PC-9 (cell line): ENCODE measurements around the gene ESPNL. TPM values are rescaled to one million over a fixed set of nuclear protein-coding genes. Genes with fewer than 3 reads are reported as not detected.

ENCODE experiments used
- BruUV-seq: library from RNA; stranded (reverse); fragments of 400-500 nt; replicated peaks from 2 replicates; lab custom pipeline; 2021; lab: Mats Ljungman, UMichigan
- CTCF ChIA-PET: fragments of 300-600 bp; sonication (Branson Sonifier 250); formaldehyde crosslinking; loops from one replicate; lab custom pipeline; 2022; ENCODE audit warnings: antibody characterized with exemption; lab: Charles Lee
- POLR2A ChIA-PET: fragments of 300-600 bp; sonication (Branson Sonifier 250); formaldehyde crosslinking; loops from one replicate; lab custom pipeline; 2022; ENCODE audit warnings: antibody characterized with exemption; ENCODE audit not compliant: unreplicated experiment; lab: Charles Lee
- DNase-seq, 2 experiments: peaks; one replicate each; pipeline versions ENCODE4 v3.0.0 to v3.0.0-alpha.2; 2015 to 2022; ENCODE audit warnings: mixed read lengths in 1 of 2
- H2AFZ ChIP-seq: fragments of 200-600 bp; sonication (generic); 2 replicates; pipeline ENCODE4 v1.8.1; 2017; ENCODE audit warnings: antibody characterized with exemption
- H3F3A ChIP-seq: fragments of 200-600 bp; sonication (generic); 2 replicates; pipeline ENCODE4 v1.8.1; 2017; ENCODE audit warnings: antibody characterized with exemption, mild to moderate bottlenecking, low read depth; ENCODE audit not compliant: insufficient read depth
- H3K27ac ChIP-seq: fragments of 200-600 bp; sonication (generic); 2 replicates; pipeline ENCODE4 v1.6.1; 2016; ENCODE audit warnings: mixed run types
- H3K27me3 ChIP-seq: fragments of 200-600 bp; sonication (generic); 2 replicates; pipeline ENCODE4 v1.6.1; 2016; ENCODE audit warnings: low read depth, mixed run types; ENCODE audit not compliant: insufficient read depth
- H3K36me3 ChIP-seq: fragments of 200-600 bp; sonication (generic); 2 replicates; pipeline ENCODE4 v1.6.1; 2016; ENCODE audit warnings: low read depth, mixed run types
- H3K4me1 ChIP-seq: fragments of 200-600 bp; sonication (generic); replicated peaks from 2 replicates; pipeline ENCODE4 v1.6.1; 2016; ENCODE audit warnings: mixed run types; ENCODE audit not compliant: insufficient read depth
- H3K4me2 ChIP-seq: fragments of 200-600 bp; sonication (generic); 2 replicates; pipeline ENCODE4 v1.6.1; 2017; ENCODE audit warnings: mixed run types
- H3K4me3 ChIP-seq: fragments of 200-600 bp; sonication (generic); 2 replicates; pipeline ENCODE4 v1.6.1; 2016; ENCODE audit warnings: mixed run types
- H3K79me2 ChIP-seq: fragments of 200-600 bp; sonication (generic); 2 replicates; pipeline ENCODE4 v1.6.1; 2017; ENCODE audit warnings: low read depth, mixed run types
- H3K9me2 ChIP-seq: fragments of 200-600 bp; sonication (generic); 2 replicates; pipeline ENCODE4 v1.8.1; 2017; ENCODE audit warnings: mild to moderate bottlenecking; ENCODE audit not compliant: insufficient read depth
- H3K9me3 ChIP-seq: fragments of 200-600 bp; sonication (generic); 2 replicates; pipeline ENCODE4 v1.8.1; 2016; ENCODE audit warnings: low read depth; ENCODE audit not compliant: insufficient read depth
- H4K20me1 ChIP-seq: fragments of 200-600 bp; sonication (generic); 2 replicates; pipeline ENCODE4 v1.8.1; 2017; ENCODE audit not compliant: insufficient read depth
- EZH2 ChIP-seq: fragments of 200-600 bp; sonication (generic); IDR thresholded peaks from 2 replicates; pipeline ENCODE4 v1.8.0; 2017; ENCODE audit warnings: antibody characterized with exemption, low read depth
- intact Hi-C: fragments of 100-400 bp; cut with micrococcal nuclease; formaldehyde crosslinking; loops from one replicate; pipeline ENCODE4 v1.10.0; 2022; ENCODE audit not compliant: unreplicated experiment
- total RNA-seq: library from RNA; stranded (reverse); gene quantifications from 2 replicates; pipeline ENCODE4 v1.2.3, GENCODE V29; 2021
- TF ChIP-seq, protein P1 (sequence below): fragments of 200-600 bp; sonication (generic); conservative IDR thresholded peaks from 2 replicates; pipeline ENCODE4 v1.6.1; 2017; ENCODE audit warnings: mixed run types, antibody characterized with exemption, mild to moderate bottlenecking, moderate library complexity

The ESPNL gene
- total RNA-seq, 1 experiment from 2014 or later = 1.1 TPM

DNA sequence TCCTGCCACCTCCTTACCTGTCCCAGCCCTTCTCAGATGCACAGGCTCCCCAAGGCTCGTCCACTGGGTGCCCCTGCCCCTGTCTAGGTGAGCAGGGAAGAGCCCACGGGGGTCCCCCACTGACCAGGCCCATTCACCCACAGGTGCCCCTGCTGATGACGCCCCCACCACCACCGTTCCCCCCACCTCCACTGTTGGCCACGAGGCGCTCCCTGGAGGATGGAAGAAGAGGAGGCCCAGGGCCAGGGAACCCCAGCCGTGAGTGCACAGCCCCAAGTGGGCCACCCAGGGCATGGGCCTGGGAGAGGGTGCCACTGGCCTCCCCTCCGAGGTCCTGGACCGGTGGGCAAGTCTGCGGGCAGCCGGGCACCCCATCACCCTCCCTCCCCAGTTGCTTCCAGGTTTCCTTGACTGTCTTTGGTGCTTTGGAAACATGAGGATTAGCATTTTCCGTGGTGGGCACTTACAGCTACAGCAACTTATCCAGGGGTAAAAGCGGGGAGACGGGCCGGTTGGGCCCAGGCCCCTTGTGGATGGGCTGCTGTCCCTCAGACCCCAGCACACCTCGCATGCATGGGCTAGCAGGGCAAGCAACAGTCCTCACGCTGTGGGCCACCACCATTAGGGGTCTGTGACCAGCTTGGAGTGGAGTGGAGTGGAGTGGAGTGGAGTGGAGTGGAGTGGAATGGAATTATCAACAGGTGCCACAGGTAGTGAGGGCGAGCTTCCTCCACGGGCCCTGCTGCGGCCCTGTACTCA is 25.2 kb downstream of the ESPNL start:
- BruUV-seq = no TSS peak
- H3K9me3 ChIP-seq = peaks cover 8% of the 10 kb centered on the region; the same call in 1 of the 2 replicates
- no peaks in the 10 kb centered on the region for H4K20me1 ChIP-seq
- ChIA-PET CTCF (no interaction called here), POLR2A (no interaction called here)
- no peak overlapping the region for H3K4me3 ChIP-seq
- no peak overlapping the region for H2AFZ ChIP-seq
- TF ChIP-seq, protein P1, sequence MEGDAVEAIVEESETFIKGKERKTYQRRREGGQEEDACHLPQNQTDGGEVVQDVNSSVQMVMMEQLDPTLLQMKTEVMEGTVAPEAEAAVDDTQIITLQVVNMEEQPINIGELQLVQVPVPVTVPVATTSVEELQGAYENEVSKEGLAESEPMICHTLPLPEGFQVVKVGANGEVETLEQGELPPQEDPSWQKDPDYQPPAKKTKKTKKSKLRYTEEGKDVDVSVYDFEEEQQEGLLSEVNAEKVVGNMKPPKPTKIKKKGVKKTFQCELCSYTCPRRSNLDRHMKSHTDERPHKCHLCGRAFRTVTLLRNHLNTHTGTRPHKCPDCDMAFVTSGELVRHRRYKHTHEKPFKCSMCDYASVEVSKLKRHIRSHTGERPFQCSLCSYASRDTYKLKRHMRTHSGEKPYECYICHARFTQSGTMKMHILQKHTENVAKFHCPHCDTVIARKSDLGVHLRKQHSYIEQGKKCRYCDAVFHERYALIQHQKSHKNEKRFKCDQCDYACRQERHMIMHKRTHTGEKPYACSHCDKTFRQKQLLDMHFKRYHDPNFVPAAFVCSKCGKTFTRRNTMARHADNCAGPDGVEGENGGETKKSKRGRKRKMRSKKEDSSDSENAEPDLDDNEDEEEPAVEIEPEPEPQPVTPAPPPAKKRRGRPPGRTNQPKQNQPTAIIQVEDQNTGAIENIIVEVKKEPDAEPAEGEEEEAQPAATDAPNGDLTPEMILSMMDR = no peak
- no peak for TF ChIP-seq EZH2
- H3K79me2 ChIP-seq = no peaks in the 10 kb centered on the region
- H3K9me2 ChIP-seq = no peaks in the 10 kb centered on the region
- no peak overlapping the region for H3K4me2 ChIP-seq
- no peaks in the 10 kb centered on the region for H3K36me3 ChIP-seq
- peaks cover 38% of the 10 kb centered on the region for H3K27me3 ChIP-seq
- no peak for DNase-seq
- H3F3A ChIP-seq = peaks cover 14% of the 10 kb centered on the region
- no peak overlapping the region for H3K27ac ChIP-seq
- intact Hi-C loops = no loop called here
- H3K4me1 ChIP-seq = no peaks in the 10 kb centered on the region

- no peaks in the 10 kb centered on the region for H3K79me2 ChIP-seq
- ChIA-PET CTCF (no interaction called here), POLR2A (no interaction called here)
- no peaks in the 10 kb centered on the region for H3K4me1 ChIP-seq
- intact Hi-C loops = no loop called here
- H4K20me1 ChIP-seq = no peaks in the 10 kb centered on the region
- no peak overlapping the region for H3K4me2 ChIP-seq
- H3K4me3 ChIP-seq = no peak overlapping the region
- no peaks in the 10 kb centered on the region for H3K9me2 ChIP-seq
- no peak overlapping the region for H2AFZ ChIP-seq
- DNase-seq = no peak
- no peak overlapping the region for H3K27ac ChIP-seq
- no peaks in the 10 kb centered on the region for H3K36me3 ChIP-seq
- H3K27me3 ChIP-seq = peaks cover 27% of the 10 kb centered on the region
- BruUV-seq = no TSS peak
- peaks cover 14% of the 10 kb centered on the region for H3F3A ChIP-seq
- H3K9me3 ChIP-seq = peaks cover 8% of the 10 kb centered on the region; the same call in 1 of the 2 replicates
- TF ChIP-seq, protein P1 = no peak
- no peak for TF ChIP-seq EZH2
Observed at GRCh38 chr2:238126338-238126737, 26.2 kb downstream of the ESPNL start.

GRCh38 chr2:238126775-238127164 is 26.6 kb downstream of the ESPNL start:
- H3K9me2 ChIP-seq = no peaks in the 10 kb centered on the region
- H4K20me1 ChIP-seq = no peaks in the 10 kb centered on the region
- H2AFZ ChIP-seq = no peak overlapping the region
- ChIA-PET CTCF (interaction anchor here (0.6 to 1.0 kb wide), 10 partner anchors 10 to 291 kb away, joined by 3 to 13 read pairs (median 4); partner anchors contain the start of gene ILKAP), POLR2A (interaction anchor here (0.7 kb wide), 1 partner anchor 1130 kb away, joined by 20 read pairs; no protein-coding TSS in a partner anchor)
- BruUV-seq = no TSS peak
- no peaks in the 10 kb centered on the region for H3K79me2 ChIP-seq
- H3K4me1 ChIP-seq = no peaks in the 10 kb centered on the region
- peaks cover 23% of the 10 kb centered on the region for H3K27me3 ChIP-seq
- H3K9me3 ChIP-seq = peaks cover 8% of the 10 kb centered on the region; the same call in 1 of the 2 replicates
- intact Hi-C loops = no loop called here
- DNase-seq = no peak
- no peak overlapping the region for H3K27ac ChIP-seq
- no peak for TF ChIP-seq EZH2
- TF ChIP-seq, protein P1 = no peak
- H3F3A ChIP-seq = peaks cover 14% of the 10 kb centered on the region
- H3K36me3 ChIP-seq = no peaks in the 10 kb centered on the region
- peak overlapping the region; percentile 26 for H3K4me2 ChIP-seq
- no peak overlapping the region for H3K4me3 ChIP-seq
